GM19372 (cell line): ENCODE data around the gene GTF2A1L.
"Not testable (repeated sequence)": the region's sequence is repeated elsewhere in the genome, so short reads cannot be mapped to it uniquely, and the experiment has no call there.

Experiments used
- ATAC-seq: cut with Tn5 transposase; IDR thresholded peaks from one replicate; pipeline ENCODE4 v1.9.1; 2021; ENCODE audit warnings: mild to moderate bottlenecking, low read depth, moderate library complexity; ENCODE audit not compliant: unreplicated experiment

Gene GTF2A1L

GRCh38 chr2:48696881-48697280 lies 79.2 kb downstream of the GTF2A1L start:
- ATAC-seq, result no peak

- no peak for ATAC-seq
Observed at GRCh38 chr2:48699348-48699930, 81.8 kb downstream of the GTF2A1L start.

DNA sequence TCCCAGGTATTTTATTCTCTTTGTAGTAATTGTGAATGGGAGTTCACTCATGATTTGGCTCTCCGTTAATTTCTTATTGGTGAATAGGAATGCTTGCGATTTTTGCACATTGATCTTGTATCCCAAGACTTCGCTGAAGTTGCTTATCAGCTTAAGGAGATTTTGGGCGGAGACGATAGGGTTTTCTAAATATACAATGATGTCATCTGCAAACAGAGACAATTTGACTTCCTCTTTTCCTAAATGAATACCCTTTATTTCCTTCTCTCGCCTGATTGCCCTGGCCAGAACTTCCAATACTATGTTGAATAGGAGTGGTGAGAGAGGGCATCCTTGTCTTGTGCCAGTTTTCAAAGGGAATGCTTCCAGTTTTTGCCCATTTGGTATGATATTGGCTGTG lies 86.0 kb downstream of the GTF2A1L start:
- not testable (repeated sequence) for ATAC-seq

- no peak for ATAC-seq
Observed at GRCh38 chr2:48707466-48707865, 89.8 kb downstream of the GTF2A1L start.

DNA sequence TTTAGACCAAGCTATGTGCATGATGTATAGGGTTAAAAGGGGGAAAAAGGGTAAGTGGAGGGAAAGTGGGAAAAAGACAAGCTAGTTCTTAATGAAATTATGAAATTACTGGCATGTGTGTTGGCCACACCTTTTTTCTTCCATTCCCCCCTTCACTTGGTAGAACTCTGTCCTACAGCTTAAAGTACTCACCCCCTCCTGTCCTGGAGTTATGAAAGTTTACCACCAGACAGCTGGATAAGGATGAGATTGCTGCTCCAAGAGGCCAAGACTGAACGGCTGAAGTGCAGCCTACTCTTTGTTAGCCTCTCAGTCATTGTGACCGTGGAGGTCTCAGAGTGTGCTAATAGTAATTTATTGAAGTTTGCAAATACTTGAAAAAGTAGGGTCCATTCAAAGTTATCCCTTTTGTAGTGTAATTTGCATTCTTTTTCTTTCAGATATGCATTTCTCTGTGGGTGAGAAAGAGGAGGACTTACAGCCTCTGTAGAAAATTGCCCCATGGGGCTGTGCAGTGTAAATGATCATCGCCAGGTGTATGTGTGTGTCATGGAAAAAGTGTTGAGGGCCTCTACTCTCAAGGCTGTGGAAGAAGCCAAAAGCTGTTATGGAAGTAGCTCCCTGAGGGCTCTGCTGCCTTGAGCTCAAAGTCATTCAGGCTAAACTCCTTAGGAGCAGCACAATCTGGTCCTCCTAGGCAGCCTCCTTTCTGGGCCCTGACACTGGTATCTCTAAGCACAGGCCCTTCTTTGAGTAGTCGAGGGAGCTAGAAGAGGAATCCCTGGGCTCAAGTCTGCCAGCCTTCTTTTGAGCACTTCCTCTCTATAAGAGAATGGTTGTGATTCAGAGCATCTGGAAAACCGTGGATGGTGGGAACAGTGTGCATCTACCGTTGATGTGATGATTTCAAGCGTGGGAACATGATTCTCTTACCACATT lies 91.7 kb downstream of the GTF2A1L start:
- no peak for ATAC-seq

GRCh38 chr2:48711343-48711742 lies 93.7 kb downstream of the GTF2A1L start:
- no peak for ATAC-seq

- no peak for ATAC-seq
Observed at GRCh38 chr2:48712151-48712550, 94.5 kb downstream of the GTF2A1L start.

DNA sequence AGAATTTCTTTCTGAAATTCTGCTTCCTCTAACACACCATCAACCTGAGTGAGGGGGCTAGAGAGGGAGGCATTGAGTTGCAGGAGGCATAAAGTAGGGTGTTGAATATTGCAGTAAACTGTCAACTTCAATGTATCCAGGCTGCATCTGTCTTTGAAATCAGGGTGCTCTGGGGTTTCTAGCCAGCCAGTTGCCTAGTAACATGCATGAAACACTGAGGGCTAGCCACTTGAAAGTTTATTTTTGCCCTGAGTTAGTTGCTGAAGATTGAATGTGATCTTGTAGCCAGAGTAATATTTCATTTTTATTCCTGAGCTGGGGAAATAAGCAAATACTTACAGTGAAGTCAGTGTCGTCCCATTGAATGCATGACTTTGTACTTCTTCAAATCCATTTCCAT lies 96.0 kb downstream of the GTF2A1L start:
- no peak for ATAC-seq

- no peak for ATAC-seq
Observed at GRCh38 chr2:48714245-48714644, 96.6 kb downstream of the GTF2A1L start.

DNA sequence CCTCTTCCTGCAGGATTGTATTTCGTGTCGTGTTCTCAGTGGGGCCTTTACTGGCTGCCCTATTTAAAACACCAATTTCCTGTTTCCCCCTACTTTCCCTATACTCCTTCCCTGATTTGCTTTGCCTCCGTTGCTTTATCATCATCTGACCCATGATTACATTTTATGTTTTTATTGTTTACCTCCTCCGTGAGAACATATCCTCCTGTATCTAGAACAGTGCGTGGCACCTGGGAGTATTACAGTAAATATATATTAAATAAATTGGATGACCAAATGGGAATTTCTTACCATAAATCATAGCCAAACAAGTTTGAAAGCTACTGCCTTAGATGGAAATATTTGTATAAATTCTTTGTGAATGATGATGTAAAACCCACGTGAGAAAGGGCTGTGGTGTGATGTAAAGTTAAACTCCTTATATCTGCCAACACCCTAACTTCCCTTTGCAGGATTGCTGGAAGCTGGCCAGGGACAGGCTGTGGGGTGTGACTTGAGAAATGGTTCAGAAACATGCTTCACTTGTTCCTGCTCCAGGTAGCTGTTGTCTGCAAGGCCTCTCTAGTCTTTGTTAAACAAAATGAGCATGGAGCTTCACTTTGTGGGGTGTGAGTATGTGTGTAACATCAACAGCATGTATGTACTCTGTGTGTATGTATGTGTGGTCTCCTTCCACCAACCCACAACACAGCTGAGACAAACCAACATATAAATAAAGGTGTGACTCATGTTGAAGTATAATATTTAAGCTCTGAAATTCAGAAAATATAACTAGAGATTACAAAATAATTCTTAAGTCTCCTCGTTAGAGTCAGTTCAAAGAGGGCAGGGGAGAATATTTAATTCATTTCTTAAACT lies 97.6 kb downstream of the GTF2A1L start:
- no peak for ATAC-seq

DNA sequence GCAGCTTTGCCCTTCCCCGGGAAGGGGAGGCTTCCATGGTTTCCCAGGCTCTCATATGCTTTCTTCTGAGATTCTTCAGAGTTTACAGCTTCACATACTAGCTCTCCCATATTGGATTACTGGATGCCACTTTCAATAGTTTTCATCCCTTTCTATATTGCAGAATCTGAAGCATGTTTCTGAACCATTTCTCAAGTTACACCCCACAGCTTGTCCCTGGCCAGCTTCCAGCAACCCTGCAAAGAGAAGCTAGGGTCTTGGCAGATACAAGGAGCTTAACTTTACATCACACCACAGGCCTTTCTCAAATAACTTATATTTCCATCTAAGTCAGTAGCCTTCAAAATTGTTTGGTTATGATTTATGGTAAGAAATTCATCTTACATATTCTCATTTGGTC lies 98.3 kb downstream of the GTF2A1L start:
- no peak for ATAC-seq

GRCh38 chr2:48717846-48718245 lies 100.2 kb downstream of the GTF2A1L start:
- ATAC-seq, result no peak

GRCh38 chr2:48719480-48720177 lies 102.0 kb downstream of the GTF2A1L start:
- no peak for ATAC-seq

- ATAC-seq, result no peak
Observed at GRCh38 chr2:48721158-48721557, 103.5 kb downstream of the GTF2A1L start.

- ATAC-seq, result no peak
Observed at GRCh38 chr2:48722391-48722790, 104.7 kb downstream of the GTF2A1L start.

GRCh38 chr2:48723129-48723528 lies 105.5 kb downstream of the GTF2A1L start:
- no peak for ATAC-seq

GRCh38 chr2:48724278-48724677 lies 106.6 kb downstream of the GTF2A1L start:
- no peak for ATAC-seq

DNA sequence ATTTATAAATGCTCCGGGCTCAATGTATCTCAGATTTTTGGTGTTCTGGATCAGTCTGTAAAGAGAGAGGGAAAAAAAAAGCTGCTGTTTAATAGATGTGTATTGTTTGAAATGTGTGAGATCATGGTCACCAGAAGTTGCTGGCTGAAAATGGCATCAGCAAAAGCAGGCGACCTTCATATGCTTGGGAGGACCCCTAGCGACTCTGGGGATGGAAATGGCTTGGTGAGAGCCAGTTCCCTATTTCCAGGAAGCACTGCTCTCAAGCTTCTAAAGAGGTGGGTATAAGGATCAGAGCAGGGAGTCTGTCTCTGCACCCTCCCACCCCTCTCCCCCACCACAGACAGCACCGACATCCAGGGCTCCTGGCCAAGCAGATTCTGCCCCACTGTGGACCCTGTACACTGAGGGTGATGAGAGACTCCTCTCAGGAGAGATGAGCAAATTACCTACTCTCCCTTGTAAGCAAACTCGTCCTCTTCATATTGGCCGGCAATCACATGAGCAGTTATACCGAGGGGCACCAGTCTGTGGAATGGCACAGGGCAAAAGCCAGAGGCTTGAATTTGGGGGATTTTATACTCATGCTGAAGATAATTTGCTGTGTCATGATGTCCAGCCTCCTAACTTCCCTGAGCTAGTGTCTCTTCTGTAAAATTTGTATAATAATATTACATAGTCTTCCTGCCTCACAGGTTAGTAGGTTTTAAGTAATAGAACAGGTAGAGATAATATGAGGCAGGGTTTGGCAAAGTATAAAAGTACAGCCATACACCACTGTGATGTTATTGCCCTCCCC lies 108.2 kb downstream of the GTF2A1L start:
- no peak for ATAC-seq

- ATAC-seq, result no peak
Observed at GRCh38 chr2:48727560-48727959, 109.9 kb downstream of the GTF2A1L start.

GRCh38 chr2:48728295-48728694 lies 110.6 kb downstream of the GTF2A1L start:
- no peak for ATAC-seq
